ENCODE measurements around the gene EIF4G3. TPM values are rescaled to one million over a fixed set of nuclear protein-coding genes. Genes with fewer than 3 reads are reported as not detected.

The EIF4G3 gene
- total RNA-seq, 1 experiment from 2014 or later, result 72.0 TPM

- WGBS (ENCODE audit: extremely low coverage, insufficient read length, low lambda C conversion rate), result no CpG with 5 or more reads among the region's 4 CpGs
- no peak overlapping the region for H3K23ac ChIP-seq (ENCODE audit: insufficient read length, low read depth, low read length)
- no peak overlapping the region for H2BK12ac ChIP-seq (ENCODE audit: insufficient read length, low read depth, low read length)
- H4K20me1 ChIP-seq (ENCODE audit: control insufficient read depth, insufficient read depth, insufficient read length), result no peaks in the 10 kb centered on the region
- TF ChIP-seq CTCF (conservative IDR thresholded peaks at IDR 0.05), result no peak
- H3K9ac ChIP-seq (ENCODE audit: extremely low read depth, insufficient read length, low read length), result no peak overlapping the region
- no peak overlapping the region for H3K4ac ChIP-seq (ENCODE audit: low read depth, low read length)
- no peak overlapping the region for H3T11ph ChIP-seq (ENCODE audit: low read length)
- H2BK15ac ChIP-seq (ENCODE audit: low read depth, low read length), result no peak overlapping the region
- no peak overlapping the region for H2BK5ac ChIP-seq (ENCODE audit: insufficient read length, low read length)
- H3K4me3 Mint-ChIP-seq, result no peak overlapping the region
- no peaks in the 10 kb centered on the region for H3K9me3 ChIP-seq (ENCODE audit: control insufficient read depth, low read depth, low read length)
- peaks cover 17 to 22% of the 10 kb centered on the region in 2 experiments for H3K4me1 Mint-ChIP-seq
- peak; percentile 62 for DNase-seq
- H3K23me2 ChIP-seq (ENCODE audit: insufficient read length, low read depth, low read length, poor library complexity, severe bottlenecking), result no peaks in the 10 kb centered on the region
- no peaks in the 10 kb centered on the region for H3K27me3 ChIP-seq (ENCODE audit: insufficient read depth, low read length)
- H3K4me1 ChIP-seq (ENCODE audit: insufficient read depth, low read length), result no peaks in the 10 kb centered on the region
- no peak overlapping the region for H4K5ac ChIP-seq (ENCODE audit: insufficient read length, low read depth, low read length)
- H3K56ac ChIP-seq (ENCODE audit: insufficient read length, low read depth, low read length), result no peak overlapping the region
- H2BK20ac ChIP-seq (ENCODE audit: low read depth, low read length, poor library complexity, severe bottlenecking), result no peak overlapping the region
- H4K91ac ChIP-seq (ENCODE audit: insufficient read length, low read depth, low read length), result no peak overlapping the region
- H3K9me3 Mint-ChIP-seq, result no peaks in the 10 kb centered on the region; a peak in 1 of 5 replicates
- no peaks in the 10 kb centered on the region for H3K79me1 ChIP-seq (ENCODE audit: insufficient read depth, low read depth, low read length, poor library complexity, severe bottlenecking)
- H3K4me2 ChIP-seq (ENCODE audit: insufficient read depth, insufficient read length, low read length), result no peak overlapping the region
- H2AFZ ChIP-seq (ENCODE audit: low read length), result no peak overlapping the region
- H3K14ac ChIP-seq (ENCODE audit: insufficient read depth, low read length), result no peak overlapping the region
- no peak overlapping the region for H3K27ac ChIP-seq (ENCODE audit: insufficient read length, low read depth, low read length)
- no peaks in the 10 kb centered on the region for H3K27me3 Mint-ChIP-seq (ENCODE audit: low read depth)
- peaks cover 7% of the 10 kb centered on the region; the same call in 1 of the 2 replicates for H3K79me2 ChIP-seq (ENCODE audit: insufficient read depth, low read length)
- peaks cover 11 to 17% (median 15%) of the 10 kb centered on the region in 3 experiments; a peak in 6 of 7 replicates for H3K36me3 Mint-ChIP-seq (ENCODE audit: insufficient read depth in 1 of 3, low read depth in 3 of 3)
- no peak overlapping the region for H3K18ac ChIP-seq (ENCODE audit: insufficient read length, low read depth, low read length)
- no peak overlapping the region for H2BK120ac ChIP-seq (ENCODE audit: low read depth, low read length, poor library complexity, severe bottlenecking)
- no peak overlapping the region for H3K27ac Mint-ChIP-seq
- H2AK5ac ChIP-seq (ENCODE audit: insufficient read length, low read length), result no peak overlapping the region
- no peak overlapping the region for H4K8ac ChIP-seq (replicated peaks; ENCODE audit: insufficient read length, low read depth, low read length)
These were observed 50.4 kb downstream of the EIF4G3 start for GRCh38 chr1:21126324-21126723.
